HepG2 (cell line): ENCODE data around the gene SAMD13. TPM values are rescaled to one million over a fixed set of nuclear protein-coding genes. Genes with fewer than 3 reads are reported as not detected.

ENCODE experiments used
- NR1H2 ChIP-seq: sonication (generic); formaldehyde crosslinking; IDR thresholded peaks from 2 replicates; pipeline ENCODE4 v1.8.1; 2022; ENCODE audit warnings: low read depth, missing genetic modification reagents, borderline replicate concordance
- TAF15 ChIP-seq: fragments of 200-400 bp; formaldehyde crosslinking; IDR thresholded peaks from one replicate; pipeline ENCODE4 v1.6.1; 2018; ENCODE audit warnings: mild to moderate bottlenecking, low read depth, low read length; ENCODE audit not compliant: poor library complexity, severe bottlenecking
- TERF1 ChIP-seq: sonication (generic); formaldehyde crosslinking; IDR thresholded peaks from 2 replicates; pipeline ENCODE4 v1.8.0; 2022; ENCODE audit warnings: mild to moderate bottlenecking, missing genetic modification reagents, moderate library complexity
- ZIK1 ChIP-seq: sonication (generic); formaldehyde crosslinking; IDR thresholded peaks from 2 replicates; pipeline ENCODE4 v1.5.0; 2020; ENCODE audit warnings: mild to moderate bottlenecking, low read depth, missing genetic modification reagents, borderline replicate concordance
- ZNF670 ChIP-seq: sonication (generic); formaldehyde crosslinking; IDR thresholded peaks from 2 replicates; pipeline ENCODE4 v1.8.0; 2022; ENCODE audit warnings: mild to moderate bottlenecking, missing genetic modification reagents, borderline replicate concordance
- polyA plus RNA-seq, 8 experiments: library from polyadenylated mRNA; depleted of rRNA in 3 of 8; stranded (reverse) in 7 of 8; unstranded in 1 of 8; fragments of >200 nt; fragmentation: Illumina TruSeq in 4 of 8; extraction: Trizol in 4 of 8; gene quantifications; 2 replicates each; pipeline versions ENCODE4 v1.2.1 to v1.2.3, GENCODE V29; 2011 to 2016; ENCODE audit warnings: low read depth in 4 of 8, missing spikeins in 1 of 8, mixed read lengths in 1 of 8; ENCODE audit not compliant: insufficient read depth in 1 of 8
- total RNA-seq, 5 experiments: library from RNA; depleted of rRNA; stranded (reverse); fragments of >200 nt; fragmentation: Illumina TruSeq; extraction: Trizol; gene quantifications; 2 replicates each; pipeline ENCODE4 v1.2.3, GENCODE V29; 2016; ENCODE audit warnings: low read depth in 1 of 5
- TF ChIP-seq, protein P1 (sequence below): sonication (generic); formaldehyde crosslinking; IDR thresholded peaks from 2 replicates; pipeline ENCODE4 v1.5.0; 2020; ENCODE audit warnings: mild to moderate bottlenecking, missing genetic modification reagents
- TF ChIP-seq, protein P2 (sequence below): IDR thresholded peaks from 2 replicates; pipeline ENCODE4 v1.6.1; 2016; ENCODE audit warnings: missing compliant biosample characterization, missing genetic modification reagents, borderline replicate concordance

Gene SAMD13
- total and polyA plus RNA-seq, 2 of the 13 experiments (the other 11 are each of a cell fraction or from before 2014, with no cell fraction given), result 0.09 to 0.18 TPM

GRCh38 chr1:84327830-84328229 lies 26.3 kb downstream of the SAMD13 start (continued):
- TF ChIP-seq, protein P1, sequence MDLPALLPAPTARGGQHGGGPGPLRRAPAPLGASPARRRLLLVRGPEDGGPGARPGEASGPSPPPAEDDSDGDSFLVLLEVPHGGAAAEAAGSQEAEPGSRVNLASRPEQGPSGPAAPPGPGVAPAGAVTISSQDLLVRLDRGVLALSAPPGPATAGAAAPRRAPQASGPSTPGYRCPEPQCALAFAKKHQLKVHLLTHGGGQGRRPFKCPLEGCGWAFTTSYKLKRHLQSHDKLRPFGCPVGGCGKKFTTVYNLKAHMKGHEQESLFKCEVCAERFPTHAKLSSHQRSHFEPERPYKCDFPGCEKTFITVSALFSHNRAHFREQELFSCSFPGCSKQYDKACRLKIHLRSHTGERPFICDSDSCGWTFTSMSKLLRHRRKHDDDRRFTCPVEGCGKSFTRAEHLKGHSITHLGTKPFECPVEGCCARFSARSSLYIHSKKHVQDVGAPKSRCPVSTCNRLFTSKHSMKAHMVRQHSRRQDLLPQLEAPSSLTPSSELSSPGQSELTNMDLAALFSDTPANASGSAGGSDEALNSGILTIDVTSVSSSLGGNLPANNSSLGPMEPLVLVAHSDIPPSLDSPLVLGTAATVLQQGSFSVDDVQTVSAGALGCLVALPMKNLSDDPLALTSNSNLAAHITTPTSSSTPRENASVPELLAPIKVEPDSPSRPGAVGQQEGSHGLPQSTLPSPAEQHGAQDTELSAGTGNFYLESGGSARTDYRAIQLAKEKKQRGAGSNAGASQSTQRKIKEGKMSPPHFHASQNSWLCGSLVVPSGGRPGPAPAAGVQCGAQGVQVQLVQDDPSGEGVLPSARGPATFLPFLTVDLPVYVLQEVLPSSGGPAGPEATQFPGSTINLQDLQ (CRISPR knock-in tag), result no peak
- TF ChIP-seq ZIK1 (CRISPR knock-in tag) (no peak), NR1H2 (CRISPR knock-in tag) (no peak), TERF1 (no peak), TAF15 (no peak), ZNF670 (CRISPR knock-in tag) (no peak)
- TF ChIP-seq, protein P2, sequence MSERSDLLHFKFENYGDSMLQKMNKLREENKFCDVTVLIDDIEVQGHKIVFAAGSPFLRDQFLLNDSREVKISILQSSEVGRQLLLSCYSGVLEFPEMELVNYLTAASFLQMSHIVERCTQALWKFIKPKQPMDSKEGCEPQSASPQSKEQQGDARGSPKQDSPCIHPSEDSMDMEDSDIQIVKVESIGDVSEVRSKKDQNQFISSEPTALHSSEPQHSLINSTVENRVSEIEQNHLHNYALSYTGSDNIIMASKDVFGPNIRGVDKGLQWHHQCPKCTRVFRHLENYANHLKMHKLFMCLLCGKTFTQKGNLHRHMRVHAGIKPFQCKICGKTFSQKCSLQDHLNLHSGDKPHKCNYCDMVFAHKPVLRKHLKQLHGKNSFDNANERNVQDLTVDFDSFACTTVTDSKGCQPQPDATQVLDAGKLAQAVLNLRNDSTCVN (CRISPR knock-in tag), result no peak
